GM12892 (cell line): ENCODE measurements around the gene NQO2.

Source experiments
- POLR2A ChIP-seq: IDR thresholded peaks from 2 replicates; pipeline ENCODE4 v1.6.1; 2011; ENCODE audit warnings: low read depth, low read length, control low read depth
- POLR2AphosphoS5 ChIP-seq: IDR thresholded peaks from 2 replicates; pipeline ENCODE4 v1.6.1; 2011; ENCODE audit warnings: low read depth, low read length, control low read depth
- TAF1 ChIP-seq: IDR thresholded peaks from 2 replicates; pipeline ENCODE4 v1.6.1; 2011; ENCODE audit warnings: low read depth, mild to moderate bottlenecking, control low read depth, low read length, borderline replicate concordance

- TF ChIP-seq POLR2A (no peak), POLR2AphosphoS5 (no peak), TAF1 (no peak)
Observed at GRCh38 chr6:3041147-3041546, 41.5 kb downstream of the NQO2 start.
